ENCODE results near the gene TXNDC8.

DNA sequence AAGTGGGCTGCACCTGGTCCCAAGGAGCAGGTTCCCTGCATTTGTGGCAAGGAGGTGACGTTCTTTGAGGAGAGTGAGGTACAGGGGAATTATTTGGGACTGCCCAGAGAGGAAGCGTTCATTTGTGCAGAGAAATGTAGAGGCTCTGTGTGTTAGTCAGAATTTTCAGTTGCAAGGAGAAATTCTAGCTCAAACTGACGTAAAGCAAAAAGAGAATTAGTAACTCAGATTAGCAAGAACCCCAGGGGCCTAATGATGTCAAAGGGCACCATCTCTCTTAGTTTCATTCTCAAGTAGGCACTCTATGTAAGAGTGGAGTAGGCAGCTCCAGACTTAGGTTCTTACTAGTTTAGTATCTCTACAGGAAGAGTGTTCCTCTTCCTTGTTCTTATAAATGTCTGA lies 79.0 kb downstream of the TXNDC8 start:
- TF ChIP-seq, protein P1, sequence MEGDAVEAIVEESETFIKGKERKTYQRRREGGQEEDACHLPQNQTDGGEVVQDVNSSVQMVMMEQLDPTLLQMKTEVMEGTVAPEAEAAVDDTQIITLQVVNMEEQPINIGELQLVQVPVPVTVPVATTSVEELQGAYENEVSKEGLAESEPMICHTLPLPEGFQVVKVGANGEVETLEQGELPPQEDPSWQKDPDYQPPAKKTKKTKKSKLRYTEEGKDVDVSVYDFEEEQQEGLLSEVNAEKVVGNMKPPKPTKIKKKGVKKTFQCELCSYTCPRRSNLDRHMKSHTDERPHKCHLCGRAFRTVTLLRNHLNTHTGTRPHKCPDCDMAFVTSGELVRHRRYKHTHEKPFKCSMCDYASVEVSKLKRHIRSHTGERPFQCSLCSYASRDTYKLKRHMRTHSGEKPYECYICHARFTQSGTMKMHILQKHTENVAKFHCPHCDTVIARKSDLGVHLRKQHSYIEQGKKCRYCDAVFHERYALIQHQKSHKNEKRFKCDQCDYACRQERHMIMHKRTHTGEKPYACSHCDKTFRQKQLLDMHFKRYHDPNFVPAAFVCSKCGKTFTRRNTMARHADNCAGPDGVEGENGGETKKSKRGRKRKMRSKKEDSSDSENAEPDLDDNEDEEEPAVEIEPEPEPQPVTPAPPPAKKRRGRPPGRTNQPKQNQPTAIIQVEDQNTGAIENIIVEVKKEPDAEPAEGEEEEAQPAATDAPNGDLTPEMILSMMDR (IDR thresholded peaks at IDR 0.05), result no peak
- no peak for TF ChIP-seq EP300 (IDR thresholded peaks at IDR 0.05)
